ENCODE results near the gene DESI2.

DNA sequence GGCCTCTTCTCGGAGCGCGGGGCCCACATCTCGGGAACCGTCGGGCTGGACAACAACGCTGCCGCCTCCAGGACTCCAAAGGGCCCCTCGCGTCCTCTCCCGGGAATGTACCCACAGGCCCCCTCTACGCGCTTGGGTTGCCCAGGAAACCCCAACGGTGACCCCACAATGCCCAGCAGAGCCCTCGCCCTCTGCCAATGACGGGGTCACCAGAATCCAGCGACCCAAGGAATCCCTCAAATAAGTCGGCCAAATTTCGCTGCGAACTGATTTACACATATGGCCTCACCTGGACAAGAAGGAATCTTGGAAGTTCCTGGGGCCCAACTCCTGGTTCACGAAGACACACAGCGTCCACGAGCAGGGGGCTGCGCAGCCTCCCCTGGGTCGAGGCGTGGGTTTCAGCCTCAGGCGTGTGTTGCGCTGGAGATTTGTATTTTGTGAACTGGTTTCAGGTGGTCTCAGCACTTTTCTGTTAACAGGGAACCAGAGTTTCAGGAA lies 78.1 kb downstream of the DESI2 start:
- TF ChIP-seq EZH2phosphoT487 (IDR thresholded peaks at IDR 0.05; ENCODE audit: insufficient read depth, low read depth) (no peak), EZH2 (IDR thresholded peaks at IDR 0.05; ENCODE audit: insufficient read depth, poor library complexity, severe bottlenecking) (no peak)
